Astrocyte (in vitro differentiated cells and primary cell): ENCODE measurements around the gene MRGPRF.

Source experiments
- EZH2 ChIP-seq: IDR thresholded peaks from 2 replicates; pipeline ENCODE4 v1.6.1; 2012; ENCODE audit warnings: mild to moderate bottlenecking, low read length, inconsistent platforms; ENCODE audit not compliant: insufficient read depth
- TF ChIP-seq, protein P1 (sequence below): IDR thresholded peaks from 2 replicates; pipeline ENCODE4 v1.5.1; 2011; ENCODE audit warnings: low read depth, mild to moderate bottlenecking, inconsistent platforms, low read length, moderate library complexity; ENCODE audit not compliant: insufficient read depth

DNA sequence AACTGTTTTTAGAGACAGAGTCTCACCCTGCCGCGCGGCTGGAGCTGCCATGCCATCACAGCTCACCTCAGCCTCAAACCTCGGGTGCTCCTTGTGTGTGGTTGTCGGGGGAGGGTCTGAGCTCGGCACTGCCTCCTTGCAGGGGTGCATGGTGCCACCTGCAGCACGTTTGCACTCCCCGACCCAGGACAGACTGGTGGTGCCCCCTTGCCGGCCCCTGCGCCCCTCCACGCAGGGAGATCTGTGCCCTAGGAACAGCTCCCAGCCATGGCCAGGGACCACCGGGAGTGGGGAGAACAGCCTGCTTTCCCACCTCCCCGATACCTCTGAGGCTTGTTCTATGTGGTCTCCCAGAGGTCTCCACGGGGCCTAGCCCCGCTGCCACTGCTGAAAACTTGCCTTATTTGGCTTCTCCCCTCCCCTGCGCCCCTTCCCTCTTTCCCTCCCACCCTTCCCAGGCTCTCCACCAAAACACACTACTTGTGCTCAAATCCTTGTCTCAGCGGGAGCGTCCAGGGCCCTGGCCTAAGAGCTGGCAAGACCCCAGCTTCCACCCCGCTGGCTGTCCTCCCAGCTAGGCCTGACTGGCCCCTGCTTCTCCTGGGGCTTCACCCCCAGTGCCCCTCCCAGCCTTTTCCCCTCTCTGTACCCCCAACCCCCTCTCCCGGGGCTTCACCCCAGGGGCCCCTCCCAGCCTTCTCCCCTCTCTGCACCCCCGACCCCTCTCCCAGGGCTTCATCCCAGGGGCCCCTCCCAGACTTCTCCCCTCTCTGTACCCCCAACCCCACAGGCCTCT is 22.3 kb upstream of the MRGPRF start:
- TF ChIP-seq, protein P1, sequence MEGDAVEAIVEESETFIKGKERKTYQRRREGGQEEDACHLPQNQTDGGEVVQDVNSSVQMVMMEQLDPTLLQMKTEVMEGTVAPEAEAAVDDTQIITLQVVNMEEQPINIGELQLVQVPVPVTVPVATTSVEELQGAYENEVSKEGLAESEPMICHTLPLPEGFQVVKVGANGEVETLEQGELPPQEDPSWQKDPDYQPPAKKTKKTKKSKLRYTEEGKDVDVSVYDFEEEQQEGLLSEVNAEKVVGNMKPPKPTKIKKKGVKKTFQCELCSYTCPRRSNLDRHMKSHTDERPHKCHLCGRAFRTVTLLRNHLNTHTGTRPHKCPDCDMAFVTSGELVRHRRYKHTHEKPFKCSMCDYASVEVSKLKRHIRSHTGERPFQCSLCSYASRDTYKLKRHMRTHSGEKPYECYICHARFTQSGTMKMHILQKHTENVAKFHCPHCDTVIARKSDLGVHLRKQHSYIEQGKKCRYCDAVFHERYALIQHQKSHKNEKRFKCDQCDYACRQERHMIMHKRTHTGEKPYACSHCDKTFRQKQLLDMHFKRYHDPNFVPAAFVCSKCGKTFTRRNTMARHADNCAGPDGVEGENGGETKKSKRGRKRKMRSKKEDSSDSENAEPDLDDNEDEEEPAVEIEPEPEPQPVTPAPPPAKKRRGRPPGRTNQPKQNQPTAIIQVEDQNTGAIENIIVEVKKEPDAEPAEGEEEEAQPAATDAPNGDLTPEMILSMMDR: no peak
- no peak for TF ChIP-seq EZH2
